DND-41 (cell line): ENCODE data around the gene KCTD6.

ENCODE experiments used
- EZH2 ChIP-seq: IDR thresholded peaks from 3 replicates; pipeline ENCODE4 v1.6.1; 2012; ENCODE audit warnings: borderline replicate concordance, low read depth, mild to moderate bottlenecking, moderate library complexity, low read length, inconsistent platforms; ENCODE audit not compliant: severe bottlenecking
- TF ChIP-seq, protein P1 (sequence below): IDR thresholded peaks from 2 replicates; pipeline ENCODE4 v1.5.1; 2012; ENCODE audit warnings: borderline replicate concordance, low read length, moderate library complexity, mild to moderate bottlenecking; ENCODE audit not compliant: poor library complexity, severe bottlenecking; ENCODE audit errors: extremely low read depth

DNA sequence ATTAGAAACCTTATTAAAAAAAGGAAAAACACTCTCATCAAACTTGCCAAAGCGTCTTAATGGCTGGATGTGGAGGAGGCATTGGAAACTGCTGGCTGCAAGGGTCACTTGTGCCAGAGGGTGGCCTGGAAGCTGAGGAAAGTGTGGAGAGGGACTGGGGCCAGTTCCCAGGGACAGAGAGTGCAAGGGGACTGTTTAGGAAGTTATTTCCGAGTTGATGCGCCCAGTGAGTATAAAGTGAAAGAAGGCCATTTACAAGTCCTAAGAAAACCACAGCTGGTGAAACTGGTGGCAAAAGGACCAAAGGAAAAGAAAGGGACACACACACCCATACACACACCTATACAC, 7.2 kb upstream of the KCTD6 start:
- TF ChIP-seq, protein P1, sequence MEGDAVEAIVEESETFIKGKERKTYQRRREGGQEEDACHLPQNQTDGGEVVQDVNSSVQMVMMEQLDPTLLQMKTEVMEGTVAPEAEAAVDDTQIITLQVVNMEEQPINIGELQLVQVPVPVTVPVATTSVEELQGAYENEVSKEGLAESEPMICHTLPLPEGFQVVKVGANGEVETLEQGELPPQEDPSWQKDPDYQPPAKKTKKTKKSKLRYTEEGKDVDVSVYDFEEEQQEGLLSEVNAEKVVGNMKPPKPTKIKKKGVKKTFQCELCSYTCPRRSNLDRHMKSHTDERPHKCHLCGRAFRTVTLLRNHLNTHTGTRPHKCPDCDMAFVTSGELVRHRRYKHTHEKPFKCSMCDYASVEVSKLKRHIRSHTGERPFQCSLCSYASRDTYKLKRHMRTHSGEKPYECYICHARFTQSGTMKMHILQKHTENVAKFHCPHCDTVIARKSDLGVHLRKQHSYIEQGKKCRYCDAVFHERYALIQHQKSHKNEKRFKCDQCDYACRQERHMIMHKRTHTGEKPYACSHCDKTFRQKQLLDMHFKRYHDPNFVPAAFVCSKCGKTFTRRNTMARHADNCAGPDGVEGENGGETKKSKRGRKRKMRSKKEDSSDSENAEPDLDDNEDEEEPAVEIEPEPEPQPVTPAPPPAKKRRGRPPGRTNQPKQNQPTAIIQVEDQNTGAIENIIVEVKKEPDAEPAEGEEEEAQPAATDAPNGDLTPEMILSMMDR: no peak
- TF ChIP-seq EZH2: no peak
